Activated CD4-positive, alpha-beta T cell treated with anti-CD3 and anti-CD28 coated beads, Interleukin-2, amount 50 U/mL, for 48 hours (primary cell): ENCODE data around the gene GRID1.
"Not testable (repeated sequence)": the region's sequence is repeated elsewhere in the genome, so short reads cannot be mapped to it uniquely, and the experiment has no call there.

Experiments used
- DNase-seq, 2 experiments: peaks; one replicate each; pipeline ENCODE4 v3.0.0-alpha.2; 2020

The GRID1 gene

GRCh38 chr10:86048571-86048970 is 318.0 kb downstream of the GRID1 start:
- DNase-seq: no peak

DNA sequence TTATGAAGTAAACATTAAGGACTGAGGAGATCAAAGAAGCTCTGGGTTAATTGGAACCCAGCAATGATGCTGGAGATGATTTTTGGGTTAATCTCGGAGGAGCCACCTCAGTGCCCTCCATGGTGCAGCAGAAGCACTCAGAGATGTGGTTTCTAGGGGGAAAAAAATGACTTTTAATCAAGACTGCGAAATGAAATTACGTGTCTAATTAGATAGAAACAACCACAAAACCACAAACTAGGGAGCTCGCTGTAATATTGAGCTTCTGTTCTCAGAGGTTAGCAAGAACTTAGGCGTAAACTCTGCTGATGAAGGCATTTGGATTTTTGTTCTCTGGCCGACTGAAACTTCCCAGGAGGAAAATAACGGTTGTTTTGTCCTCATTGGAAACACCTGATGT is 319.0 kb downstream of the GRID1 start:
- peak; percentile 21 to 32 for DNase-seq

- DNase-seq: peak; percentile 20 to 35
These were observed 319.6 kb downstream of the GRID1 start for GRCh38 chr10:86046845-86047460.

- no peak for DNase-seq
These were observed 320.7 kb downstream of the GRID1 start for GRCh38 chr10:86045896-86046295.

- DNase-seq: no peak
These were observed 322.6 kb downstream of the GRID1 start for GRCh38 chr10:86044029-86044428.

GRCh38 chr10:86043236-86043635 is 323.4 kb downstream of the GRID1 start:
- no peak for DNase-seq

DNA sequence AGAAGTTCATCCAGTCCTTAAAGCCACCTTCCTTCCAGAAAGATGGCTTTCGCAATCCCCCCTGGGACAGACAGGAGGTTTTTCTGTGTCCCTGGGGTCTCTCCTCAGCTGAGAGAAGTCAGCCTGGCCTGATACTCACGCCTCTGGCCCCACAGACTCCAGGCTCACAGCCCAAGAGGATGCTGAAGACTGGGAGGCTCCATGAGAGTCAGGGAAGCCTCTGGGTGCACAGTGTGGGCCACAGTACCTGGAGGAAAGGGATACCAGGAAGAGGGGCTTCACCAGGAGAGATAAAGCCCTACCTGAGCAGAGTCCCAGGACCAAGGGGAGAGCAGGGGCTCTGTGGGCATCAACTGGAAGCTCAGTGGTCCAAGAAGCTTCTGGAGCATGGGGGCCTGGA is 324.4 kb downstream of the GRID1 start:
- no peak for DNase-seq

DNA sequence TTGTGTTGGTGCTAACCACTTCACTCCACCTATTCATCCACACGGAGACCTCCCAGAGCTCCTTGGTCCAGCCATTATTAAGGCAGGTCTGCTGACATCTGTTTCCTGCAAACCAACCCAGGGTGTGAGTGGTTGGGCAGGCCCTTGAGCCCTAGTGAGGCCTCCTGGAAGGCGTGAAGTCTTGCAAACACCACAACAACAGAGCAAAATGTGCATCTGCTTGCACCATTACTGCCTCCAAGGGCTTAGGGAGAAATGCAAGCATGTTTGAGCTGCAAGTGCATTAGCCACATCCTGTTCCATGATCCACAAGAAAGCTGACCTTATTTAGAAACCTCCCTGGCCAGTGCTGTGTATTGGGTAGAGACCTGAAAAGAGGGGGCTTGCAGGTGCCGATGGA is 325.5 kb downstream of the GRID1 start:
- no peak for DNase-seq

DNA sequence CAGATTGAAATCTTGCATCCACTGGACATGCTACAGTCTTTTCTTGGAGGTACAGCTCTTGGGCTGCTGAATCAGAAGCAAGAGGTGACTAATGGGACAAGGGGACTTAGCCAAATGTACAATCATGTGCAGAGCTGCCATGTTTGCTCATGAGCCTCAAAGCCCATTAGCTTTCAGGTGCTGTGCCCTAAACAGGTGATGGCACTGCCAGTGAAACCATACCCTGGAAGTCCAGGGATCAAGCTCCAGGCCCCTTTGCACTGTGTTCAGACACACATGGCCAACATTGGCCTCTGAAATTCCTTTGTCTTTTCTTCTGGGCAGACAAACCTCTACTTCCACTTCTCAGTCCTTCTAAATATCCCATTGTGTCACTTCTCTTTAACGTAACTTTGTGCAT is 328.2 kb downstream of the GRID1 start:
- no peak for DNase-seq

DNA sequence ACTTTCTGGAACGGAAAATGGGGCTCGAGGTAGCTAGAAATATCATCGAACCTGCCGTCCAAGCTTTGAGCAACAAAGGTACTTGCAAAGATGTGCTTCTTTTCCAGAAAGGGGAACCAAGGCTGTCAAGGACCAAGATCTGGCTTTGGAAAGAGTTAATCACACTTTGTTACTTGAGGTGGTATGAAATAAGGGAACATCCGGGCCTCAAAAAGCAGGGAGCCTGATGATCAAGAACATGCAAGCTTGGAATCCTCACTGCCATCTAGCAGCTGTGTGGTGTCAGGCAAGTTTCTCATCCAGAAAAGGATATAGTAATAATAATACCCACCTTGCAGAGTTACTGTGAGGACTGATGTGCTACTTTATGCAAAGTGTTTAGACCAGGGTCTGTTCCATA is 329.5 kb downstream of the GRID1 start:
- DNase-seq: no peak

DNA sequence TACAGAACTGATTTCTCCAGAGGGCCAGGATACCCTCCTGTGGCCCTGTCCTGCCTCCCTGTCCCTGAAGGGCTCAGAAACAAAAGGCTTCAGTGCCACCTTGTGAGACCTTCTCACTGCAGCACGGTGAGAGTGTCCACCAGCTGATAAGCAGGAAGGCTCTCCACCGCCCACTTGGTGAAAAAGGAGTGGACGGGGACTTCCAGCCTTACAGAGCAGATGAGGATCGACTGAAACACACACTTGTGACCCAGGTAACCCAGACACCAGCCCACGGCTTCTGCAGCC is 330.1 kb downstream of the GRID1 start:
- no peak for DNase-seq

DNA sequence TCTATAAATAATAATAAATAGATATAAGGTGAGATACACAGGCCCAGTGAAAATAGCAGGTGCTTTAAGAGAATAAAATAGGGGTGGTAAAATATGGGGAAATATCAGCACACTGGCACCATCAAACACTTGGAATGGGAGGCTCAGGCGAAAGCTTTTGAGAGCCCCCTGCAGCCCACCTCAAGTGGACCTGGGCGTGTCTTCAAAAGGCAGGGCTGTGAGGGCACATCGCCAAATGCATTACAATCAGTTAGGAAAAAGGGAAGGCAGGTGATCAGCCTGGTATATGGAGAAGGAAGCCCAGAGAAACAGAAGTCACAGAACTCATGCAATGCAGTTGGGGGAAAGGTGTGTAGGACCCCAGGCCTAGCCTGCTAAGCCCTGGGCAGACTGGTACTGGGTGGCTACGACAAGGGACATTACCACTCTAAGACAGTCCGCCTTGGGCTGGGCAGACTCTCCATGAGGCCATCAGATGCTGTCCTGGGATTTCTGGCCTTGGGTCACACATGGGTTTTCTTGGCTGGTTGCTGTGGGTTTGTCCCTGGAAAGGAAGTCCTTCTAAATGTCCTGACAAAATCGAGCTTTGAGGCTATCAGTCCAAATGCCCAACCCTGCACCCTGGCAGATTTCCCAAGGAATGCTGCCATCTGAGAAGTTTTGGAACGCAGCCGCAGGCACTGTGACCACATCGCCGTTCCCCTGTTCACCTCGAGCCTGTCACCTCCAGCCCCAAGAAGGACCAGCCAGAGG is 330.6 kb downstream of the GRID1 start:
- no peak for DNase-seq

DNA sequence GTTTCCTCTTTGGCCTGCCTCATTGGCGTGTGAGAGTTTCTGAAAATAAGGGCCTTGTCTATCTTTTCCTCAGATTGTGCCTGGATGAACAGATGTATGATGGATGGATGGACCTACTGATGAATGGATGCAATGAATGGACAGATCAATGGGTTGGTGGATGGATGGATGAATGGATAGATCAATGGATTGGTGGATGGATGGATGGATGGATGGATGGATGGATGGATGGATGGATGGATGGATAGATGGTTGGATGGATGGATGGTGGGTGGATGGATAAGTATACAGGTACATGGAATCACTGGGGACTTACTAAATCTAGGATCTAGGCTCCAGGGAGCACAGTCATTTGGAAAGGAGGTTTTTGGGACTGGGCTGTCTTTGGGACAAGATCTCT is 331.9 kb downstream of the GRID1 start:
- DNase-seq: no peak

- DNase-seq: no peak
These were observed 333.0 kb downstream of the GRID1 start for GRCh38 chr10:86033581-86033980.

- DNase-seq: not testable (repeated sequence)
These were observed 334.5 kb downstream of the GRID1 start for GRCh38 chr10:86032087-86032486.

GRCh38 chr10:86030312-86030711 is 336.3 kb downstream of the GRID1 start:
- no peak for DNase-seq

DNA sequence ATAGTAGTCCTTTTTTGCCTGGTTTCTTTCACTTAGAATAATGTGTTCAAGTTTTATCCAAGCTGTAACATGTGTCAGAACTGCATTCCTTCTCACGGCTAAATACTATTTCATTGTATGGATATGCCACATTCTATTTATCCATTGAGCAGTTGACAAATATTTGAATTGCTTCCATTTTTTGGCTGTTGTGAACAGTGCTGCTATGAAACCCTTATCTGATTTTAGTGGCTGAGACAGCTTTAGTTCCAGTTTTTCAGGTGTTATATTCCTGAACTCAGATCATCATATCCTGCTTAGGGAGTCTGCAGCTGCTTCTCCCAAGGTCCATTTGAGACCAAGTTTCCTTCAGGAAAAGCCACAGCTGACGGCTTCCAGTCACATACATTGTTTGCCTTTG is 339.2 kb downstream of the GRID1 start:
- DNase-seq: no peak

DNA sequence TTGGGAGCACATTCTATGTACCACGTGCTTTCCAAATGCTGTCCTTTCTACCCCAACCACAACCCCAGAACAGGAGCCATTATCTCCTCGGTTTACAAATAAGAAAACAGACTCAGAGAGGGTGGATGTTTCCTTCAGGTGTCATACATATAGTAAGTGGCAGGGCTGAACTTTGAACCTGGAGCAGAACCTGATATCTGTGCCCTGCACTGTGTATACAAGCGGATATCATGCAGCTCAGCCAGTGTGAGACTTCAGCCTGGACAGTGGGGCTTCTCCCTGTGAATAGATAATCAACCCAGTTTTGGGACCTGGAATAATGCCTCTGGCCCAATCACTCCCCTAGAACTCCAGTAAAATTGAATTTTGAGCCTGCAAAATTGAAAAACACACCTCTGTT is 341.1 kb downstream of the GRID1 start:
- no peak for DNase-seq

GRCh38 chr10:86024281-86025041 is 342.1 kb downstream of the GRID1 start:
- no peak for DNase-seq

- no peak for DNase-seq
These were observed 342.7 kb downstream of the GRID1 start for GRCh38 chr10:86023931-86024280.

DNA sequence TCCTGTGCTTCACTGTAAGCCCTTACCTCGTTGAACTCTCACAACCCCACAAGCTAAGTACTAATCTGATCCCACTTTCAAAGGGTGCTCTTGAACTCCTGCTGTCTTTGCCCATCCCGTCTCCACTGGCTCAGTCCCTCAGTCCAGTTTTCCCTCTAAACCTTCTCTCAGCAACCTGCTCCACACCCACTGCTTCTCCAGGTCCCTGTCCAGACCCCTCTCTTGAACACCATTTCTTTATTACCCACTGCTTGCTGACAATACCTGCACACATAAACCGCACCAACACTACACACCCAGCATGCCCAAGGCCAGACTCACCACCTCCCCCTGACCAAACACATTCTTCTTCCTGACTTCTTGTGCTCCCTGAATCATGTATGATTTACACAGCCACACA is 343.3 kb downstream of the GRID1 start:
- no peak for DNase-seq

- DNase-seq: no peak
These were observed 343.7 kb downstream of the GRID1 start for GRCh38 chr10:86022906-86023305.

DNA sequence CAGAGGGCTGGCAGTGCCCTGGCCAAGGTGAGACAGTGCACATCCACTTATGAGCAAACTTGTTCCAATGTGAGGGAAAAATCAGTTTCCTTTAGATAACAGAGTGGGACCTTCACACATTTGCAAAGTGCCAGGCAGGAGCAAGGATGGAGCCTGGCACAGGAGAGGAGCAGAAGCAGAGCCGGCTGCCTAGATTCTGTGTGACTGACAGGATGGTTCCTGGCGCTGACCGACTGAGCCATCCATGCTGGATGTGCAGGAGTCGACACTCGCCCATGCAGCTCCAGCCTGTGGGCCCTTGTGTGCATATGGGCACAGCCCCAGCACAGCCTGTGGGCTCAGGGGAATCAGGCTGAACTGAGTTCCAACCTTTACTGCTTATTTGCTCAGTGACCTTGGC is 346.5 kb downstream of the GRID1 start:
- no peak for DNase-seq

DNA sequence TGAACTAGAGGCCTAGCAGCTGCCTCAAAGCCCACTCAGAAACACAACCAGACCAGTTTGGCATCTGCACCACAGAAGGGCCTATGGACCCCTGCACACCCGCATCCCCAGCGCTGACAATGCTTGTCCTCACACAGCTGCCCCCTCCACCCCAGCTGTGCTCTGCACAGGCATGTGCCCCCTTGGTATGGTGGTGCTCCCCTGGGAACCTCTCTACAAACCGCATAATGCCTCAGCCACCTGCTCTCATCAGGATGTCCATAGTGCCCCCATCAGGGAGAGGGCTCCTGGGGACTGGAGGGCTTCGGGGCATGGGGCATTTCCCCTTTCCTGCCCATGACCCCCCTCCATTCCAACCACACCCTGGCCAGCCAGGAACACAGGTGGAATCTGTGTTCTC is 347.5 kb downstream of the GRID1 start:
- no peak for DNase-seq

- no peak for DNase-seq
These were observed 347.9 kb downstream of the GRID1 start for GRCh38 chr10:86018735-86019058.
